Stimulated activated CD8-positive, alpha-beta memory T cell treated with anti-CD3 and anti-CD28 coated beads, Interleukin-4, amount 100 ng/mL, for 24 hours (primary cell): ENCODE data around the gene ZNF487.
"Not testable (repeated sequence)": the region's sequence is repeated elsewhere in the genome, so short reads cannot be mapped to it uniquely, and the experiment has no call there.

ENCODE experiments used
- DNase-seq: peaks from one replicate; pipeline ENCODE4 v3.0.0-alpha.2; 2020; ENCODE audit warnings: low read depth

ZNF487 gene

DNA sequence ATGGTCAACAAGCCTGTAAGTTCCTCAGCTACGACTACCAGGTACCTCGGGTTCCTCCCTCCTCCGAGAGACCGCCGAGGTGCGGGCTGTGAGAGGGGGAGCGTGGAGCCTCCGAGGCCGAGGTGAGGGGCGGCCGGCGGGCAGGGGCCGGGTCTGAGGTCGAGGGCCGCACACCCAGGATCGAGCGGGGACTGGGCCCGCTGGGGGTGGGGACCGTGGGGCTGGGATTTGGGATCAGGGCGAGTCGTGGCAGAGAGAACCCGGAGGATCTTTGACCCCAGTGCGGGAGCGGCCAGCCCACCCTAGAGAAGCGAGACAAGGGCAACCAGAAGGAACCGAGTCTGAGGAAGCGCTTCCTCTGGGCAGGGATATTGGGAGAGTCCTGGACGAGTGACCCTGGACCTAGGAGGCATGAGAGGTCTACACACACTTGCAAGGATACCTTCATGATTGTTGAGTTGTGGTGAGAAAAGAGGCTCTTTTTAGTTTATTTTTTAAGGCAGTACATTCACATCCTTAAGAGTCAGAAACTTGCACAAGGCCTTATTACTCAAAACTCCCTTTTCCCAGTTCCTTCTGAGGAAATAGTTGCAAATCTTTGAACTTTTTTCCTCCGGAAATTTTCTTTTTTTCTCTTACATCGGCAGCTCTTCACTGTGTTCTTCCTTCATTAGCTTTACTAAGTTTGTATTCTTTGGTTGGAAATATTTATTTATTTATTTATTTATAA lies 395 bp downstream of the ZNF487 start:
- no peak for DNase-seq

GRCh38 chr10:43440463-43441134 lies 3.7 kb downstream of the ZNF487 start:
- no peak for DNase-seq

GRCh38 chr10:43444323-43444722 lies 7.4 kb downstream of the ZNF487 start:
- DNase-seq: no peak

DNA sequence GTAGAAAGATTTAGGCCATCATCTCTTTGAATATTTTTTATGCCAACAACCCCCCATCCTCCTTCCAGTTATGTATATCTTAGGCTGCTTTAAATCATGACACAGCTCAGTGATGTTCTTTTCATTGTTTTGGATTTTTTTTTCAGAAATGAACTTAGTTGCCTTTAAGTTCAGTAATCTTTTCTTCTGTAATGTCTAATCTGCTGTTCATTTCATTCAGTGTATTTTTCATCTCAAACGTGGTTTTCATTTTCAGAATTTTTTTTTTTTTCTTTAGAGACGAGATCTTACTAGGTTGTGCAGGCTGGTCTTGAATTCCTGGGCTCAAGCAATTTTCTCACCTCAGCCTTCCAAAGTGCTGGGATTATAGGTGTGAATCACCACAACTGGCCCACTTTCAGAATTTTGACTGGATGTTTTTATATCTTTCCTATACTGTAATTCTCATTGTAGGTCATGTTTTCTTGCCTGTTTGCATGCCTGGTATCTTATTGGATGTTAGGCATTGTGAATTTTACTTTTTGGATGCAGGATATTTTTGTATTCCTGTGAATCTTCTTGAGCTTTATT lies 8.1 kb downstream of the ZNF487 start:
- no peak for DNase-seq

DNA sequence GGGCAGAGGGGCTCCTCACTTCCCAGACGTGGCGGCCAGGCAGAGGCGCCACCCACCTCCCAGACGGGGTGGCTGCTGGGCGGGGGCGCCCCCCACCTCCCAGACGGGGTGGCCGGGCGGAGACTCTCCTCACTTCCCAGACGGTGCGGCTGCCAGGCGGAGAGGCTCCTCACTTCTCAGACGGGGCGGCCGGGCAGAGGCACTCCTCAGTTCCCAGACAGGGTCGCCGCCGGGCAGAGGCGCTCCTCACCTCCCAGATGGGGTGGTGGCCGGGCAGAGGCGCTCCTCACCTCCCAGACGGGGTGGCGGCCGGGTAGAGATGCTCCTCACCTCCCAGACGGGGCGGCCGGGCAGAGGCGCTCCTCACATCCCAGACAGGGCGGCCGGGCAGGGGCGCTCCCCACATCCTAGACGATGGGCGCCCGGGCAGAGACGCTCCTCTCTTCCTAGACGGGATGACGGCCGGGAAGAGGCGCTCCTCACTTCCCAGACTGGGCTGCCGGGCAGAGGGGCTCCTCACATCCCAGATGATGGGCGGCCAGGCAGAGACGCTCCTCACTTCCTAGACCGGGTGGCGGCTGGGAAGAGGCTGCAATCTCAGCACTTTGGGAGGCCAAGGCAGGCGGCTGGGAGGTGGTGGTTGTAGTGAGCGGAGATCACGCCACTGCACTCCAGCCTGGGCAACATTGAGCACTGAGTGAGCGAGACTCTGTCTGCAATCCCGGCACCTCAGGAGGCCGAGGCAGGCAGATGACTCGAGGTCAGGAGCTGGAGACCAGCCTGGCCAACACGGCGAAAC lies 9.5 kb downstream of the ZNF487 start:
- not testable (repeated sequence) for DNase-seq

- no peak for DNase-seq
Observed at GRCh38 chr10:43448742-43449141, 11.8 kb downstream of the ZNF487 start.

DNA sequence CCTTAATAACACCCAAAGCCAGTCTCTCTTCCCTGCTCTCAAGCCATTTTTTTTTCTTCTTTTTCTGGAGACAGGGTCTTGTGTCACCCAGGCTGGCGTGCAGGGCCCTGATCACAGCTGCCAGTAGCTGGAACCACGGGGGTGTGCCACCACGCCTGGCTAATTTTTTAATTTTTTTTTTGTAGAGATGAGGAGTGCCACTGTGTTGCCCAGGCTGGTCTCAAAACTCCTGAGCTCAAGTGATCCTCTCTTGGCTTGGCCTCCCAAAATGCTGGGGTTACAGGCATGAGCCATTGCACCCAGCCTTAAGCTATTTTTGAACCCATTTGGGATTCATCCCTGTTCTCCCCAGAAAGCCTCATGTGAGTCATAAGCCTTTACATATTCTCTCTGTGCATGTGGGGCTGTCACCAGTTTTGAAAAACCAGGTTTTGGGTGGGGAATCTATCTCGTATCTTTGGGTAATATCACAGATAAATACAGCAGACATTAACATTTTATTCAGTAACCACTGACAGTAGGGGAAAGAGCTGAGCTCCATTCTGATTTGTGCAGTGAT lies 15.5 kb downstream of the ZNF487 start:
- DNase-seq: no peak

DNA sequence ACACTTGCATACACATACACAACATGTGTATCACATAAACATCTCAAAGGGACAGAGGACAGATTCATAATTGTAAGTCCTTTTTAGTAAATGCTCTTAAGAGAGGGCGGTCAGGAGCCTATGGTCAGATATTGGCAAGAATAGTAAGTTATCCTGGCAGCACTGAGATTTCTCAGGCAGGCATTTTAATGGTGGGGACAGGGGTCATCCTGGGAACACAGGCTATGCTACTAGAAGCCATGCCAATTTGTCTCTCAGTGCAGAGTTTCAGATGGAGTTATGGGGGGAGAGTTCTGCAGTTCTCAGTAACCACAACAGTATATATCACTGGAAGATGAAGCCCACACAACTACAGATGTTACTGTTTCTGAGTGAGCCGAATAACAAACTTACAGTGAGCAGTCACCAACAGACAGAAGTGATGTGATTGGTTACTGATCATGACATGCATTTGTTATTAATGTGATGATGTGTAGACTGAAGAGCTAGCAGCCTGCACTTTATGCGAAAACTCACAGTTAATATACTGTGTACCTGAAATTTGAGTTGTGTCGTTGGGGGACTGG lies 16.4 kb downstream of the ZNF487 start:
- no peak for DNase-seq

DNA sequence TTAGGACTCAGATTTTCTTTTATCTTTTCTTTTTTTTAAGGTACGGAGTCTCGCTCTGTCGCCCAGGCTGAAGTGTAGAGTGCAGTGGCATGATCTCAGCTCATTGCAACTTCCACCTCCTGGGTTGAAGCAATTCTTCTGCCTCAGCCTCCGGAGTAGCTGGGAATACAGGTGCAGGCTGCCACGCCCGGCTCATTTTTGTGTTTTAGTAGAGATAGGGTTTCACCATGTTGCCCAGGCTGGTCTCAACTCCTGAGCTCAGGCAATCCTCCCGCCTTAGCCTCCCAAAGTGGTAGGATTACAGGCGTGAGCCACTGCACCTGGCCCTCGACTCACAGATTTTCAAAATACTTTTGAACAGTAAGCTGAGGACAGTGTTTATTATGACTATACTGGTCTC lies 17.1 kb downstream of the ZNF487 start:
- not testable (repeated sequence) for DNase-seq

DNA sequence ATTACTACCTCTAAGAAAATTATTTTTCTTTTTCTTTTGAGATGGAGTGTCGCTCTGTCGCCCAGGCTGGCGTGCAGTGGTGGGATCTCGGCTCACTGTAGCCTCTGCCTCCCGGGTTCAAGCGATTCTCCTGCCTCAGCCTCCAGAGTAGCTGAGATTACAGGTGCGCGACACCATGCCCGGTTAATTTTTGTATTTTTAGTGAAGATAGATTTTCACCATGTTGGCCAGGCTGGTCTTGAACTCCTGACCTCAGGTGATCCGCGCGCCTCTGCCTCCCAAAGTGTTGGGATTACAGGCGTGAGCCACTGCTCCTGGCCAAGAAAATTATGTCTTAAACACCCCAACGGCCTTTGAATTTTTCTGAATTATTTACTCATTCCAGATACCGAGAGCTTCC lies 19.6 kb downstream of the ZNF487 start:
- not testable (repeated sequence) for DNase-seq

DNA sequence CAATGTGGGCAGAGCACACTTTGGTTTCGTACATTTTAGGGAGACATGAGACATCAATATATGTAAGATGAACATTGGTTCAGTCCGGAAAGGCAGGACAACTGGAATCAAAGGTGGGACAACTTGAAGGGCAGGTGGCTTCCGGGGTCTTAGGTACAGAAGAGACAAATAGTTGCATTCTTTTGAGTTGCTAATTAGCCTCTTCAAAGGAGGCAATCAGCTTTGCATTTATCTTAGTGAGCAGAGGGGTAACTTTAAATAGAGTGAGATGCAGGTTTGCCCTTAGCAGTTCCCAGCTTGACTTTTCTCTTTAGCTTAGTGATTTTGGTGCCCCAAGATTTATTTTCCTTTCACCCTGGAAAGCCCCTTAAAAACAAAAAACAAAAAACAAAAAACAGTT lies 21.3 kb downstream of the ZNF487 start:
- no peak for DNase-seq

GRCh38 chr10:43461950-43462349 lies 25.0 kb downstream of the ZNF487 start:
- no peak for DNase-seq

DNA sequence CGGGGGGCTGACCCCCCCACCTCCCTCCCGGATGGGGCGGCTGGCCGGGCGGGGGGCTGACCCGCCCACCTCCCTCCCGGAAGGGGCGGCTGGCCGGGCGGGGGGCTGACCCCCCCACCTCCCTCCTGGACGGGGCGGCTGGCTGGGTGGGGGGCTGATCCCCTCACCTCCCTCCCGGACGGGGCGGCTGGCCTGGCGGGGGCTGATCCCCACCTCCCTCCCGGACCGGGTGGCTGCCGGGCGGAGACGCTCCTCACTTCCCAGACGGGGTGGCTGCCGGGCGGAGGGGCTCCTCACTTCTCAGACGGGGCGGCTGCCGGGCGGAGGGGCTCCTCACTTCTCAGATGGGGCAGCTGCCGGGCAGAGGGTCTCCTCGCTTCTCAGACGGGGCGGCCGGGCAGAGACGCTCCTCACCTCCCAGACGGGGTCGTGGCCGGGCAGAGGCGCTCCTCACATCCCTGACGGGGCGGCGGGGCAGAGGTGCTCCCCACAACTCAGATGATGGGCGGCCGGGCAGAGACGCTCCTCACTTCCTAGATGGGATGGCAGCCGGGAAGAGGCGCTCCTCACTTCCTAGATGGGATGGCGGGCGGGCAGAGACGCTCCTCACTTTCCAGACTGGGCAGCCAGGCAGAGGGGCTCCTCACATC lies 28.3 kb downstream of the ZNF487 start:
- not testable (repeated sequence) for DNase-seq

GRCh38 chr10:43465736-43466120 lies 28.8 kb downstream of the ZNF487 start:
- DNase-seq: not testable (repeated sequence)

DNA sequence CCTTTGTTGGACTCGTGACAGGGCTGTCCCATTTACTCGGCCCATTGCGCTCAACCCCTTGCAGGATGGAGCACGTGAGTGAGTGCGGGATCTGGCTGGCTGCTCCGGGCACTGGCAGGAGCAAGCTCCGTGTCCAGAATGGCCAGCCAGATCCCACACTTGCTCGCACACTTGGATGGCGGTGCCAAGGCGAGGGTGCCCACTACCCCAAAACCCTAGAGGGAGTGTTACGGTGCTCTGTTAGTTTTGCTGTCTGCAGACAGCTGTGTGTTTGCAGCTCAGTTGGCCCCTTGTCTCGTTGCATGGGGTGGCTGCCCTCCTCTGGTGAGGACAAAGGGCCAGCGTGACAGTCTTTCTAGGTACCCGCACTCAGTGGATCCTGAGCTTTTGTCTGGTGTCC lies 34.2 kb downstream of the ZNF487 start:
- no peak for DNase-seq

- DNase-seq: no peak
Observed at GRCh38 chr10:43471935-43472720, 35.2 kb downstream of the ZNF487 start.

DNA sequence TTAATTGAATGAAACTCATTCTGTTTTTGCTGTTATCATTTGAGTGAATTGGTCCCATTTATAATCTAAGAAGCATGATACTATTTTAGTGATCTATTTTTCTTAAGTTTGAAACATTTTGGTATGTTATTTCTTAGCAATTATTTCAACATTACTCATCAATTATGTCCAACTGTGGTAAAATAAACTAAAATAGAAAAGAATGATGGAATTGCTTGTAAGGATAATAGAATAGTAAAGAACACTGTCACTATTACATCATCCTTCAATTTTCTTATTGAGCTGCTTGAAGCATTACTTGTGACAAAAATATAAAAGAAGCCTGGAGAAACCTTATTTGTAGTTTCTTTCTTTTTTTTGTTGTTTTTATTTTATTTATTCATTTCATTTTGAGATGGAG lies 42.4 kb downstream of the ZNF487 start:
- DNase-seq: no peak

DNA sequence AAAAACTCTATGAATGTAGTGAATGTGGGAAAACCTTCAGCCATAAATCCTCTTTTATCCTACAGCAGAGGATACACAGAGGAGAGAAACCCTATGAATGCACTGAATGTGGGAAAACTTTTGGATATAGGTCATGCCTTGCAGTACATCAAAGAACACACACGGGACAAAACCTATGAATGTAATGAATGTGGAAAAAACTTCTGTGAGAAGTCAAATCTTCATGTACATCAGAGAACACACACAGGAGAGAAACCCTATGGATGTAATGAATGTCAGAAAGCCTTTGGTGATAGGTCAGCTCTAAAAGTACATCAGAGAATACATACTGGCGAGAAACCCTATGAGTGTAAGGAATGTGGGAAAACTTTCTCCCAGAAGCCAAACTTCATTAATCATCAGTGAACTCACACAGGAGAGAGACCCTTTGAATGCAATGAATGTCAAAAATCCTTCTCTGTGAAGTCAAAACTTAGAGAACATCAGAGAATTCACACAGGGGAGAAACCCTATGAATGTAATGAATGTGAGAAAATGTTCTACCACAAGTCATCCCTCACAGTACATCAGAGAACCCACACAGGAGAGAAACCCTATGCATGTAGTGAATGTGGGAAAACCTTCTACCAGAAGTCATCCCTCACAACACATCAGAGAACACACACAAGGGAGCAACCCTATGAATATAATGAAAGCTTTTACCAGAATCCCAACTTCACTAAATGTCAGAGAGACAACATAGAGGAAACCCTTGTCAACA lies 45.6 kb downstream of the ZNF487 start:
- no peak for DNase-seq

DNA sequence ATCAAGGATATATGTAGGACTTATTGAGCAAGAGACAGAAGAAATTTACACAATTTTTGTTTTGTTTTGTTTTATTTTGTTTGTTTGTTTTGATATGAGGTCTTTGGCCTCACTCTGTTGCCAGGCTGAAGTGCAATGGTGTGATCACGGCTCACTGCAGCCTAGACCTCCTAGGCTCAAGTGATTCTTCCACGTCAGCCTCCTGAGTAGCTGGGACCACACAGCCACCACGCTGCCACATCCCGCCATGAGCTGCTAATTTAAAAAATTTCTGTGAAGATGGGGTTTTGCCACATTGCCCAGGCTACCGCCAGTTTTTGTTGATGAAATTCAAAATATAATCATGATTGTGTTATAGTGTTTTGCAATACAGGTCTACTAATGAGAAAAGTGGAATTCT lies 54.9 kb downstream of the ZNF487 start:
- no peak for DNase-seq

DNA sequence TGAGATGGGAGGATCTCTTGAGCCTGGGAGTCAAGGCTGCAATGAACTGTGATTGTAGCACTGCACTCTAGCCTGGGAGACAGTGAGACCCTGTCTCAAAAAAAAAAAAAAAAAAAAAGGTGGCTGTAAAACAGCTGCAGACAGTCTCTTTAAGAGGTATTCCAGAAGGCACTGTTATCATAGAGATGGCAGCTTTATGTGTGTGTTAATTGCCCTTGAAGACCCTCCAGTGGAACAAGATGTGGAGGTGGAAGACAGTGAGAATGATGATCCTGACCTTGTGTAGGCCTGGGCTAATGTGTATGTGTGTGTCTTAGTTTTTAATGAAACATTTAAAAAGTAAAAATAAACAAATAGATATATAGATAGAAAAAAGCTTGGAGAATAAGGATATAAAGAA lies 66.0 kb downstream of the ZNF487 start:
- DNase-seq: no peak
